Sigmoid colon (tissue), 7 donors: ENCODE measurements around the gene KCNAB1. TPM values are rescaled to one million over a fixed set of nuclear protein-coding genes. Genes with fewer than 3 reads are reported as not detected.

Experiments used
- DNase-seq: peaks from one replicate; pipeline ENCODE4 v3.0.0-alpha.2; 2019
- H3K27ac ChIP-seq, 4 donors: fragments of 200-600 bp; sonication (generic); one replicate each; pipeline ENCODE4 v1.5.1; 2016 to 2019; ENCODE audit warnings: mild to moderate bottlenecking in 1 of 4
- H3K27me3 ChIP-seq, 3 donors: fragments of 200-600 bp; sonication (generic); one replicate each; pipeline ENCODE4 v1.5.1; 2019; ENCODE audit warnings: mild to moderate bottlenecking in 1 of 3
- H3K36me3 ChIP-seq, 4 donors: fragments of 200-600 bp; sonication (generic); one replicate each; pipeline ENCODE4 v1.5.1; 2016 to 2019
- H3K4me1 ChIP-seq, 4 donors: fragments of 200-600 bp; sonication (generic); one replicate each; pipeline ENCODE4 v1.5.1; 2017 to 2019
- H3K4me3 ChIP-seq, 4 donors: fragments of 200-600 bp; sonication (generic); one replicate each; pipeline ENCODE4 v1.5.1; 2017 to 2019; ENCODE audit warnings: mild to moderate bottlenecking in 2 of 4, moderate library complexity in 1 of 4
- H3K9me3 ChIP-seq, 4 donors: fragments of 200-600 bp in 3 of 4; sonication (generic) in 3 of 4; one replicate each; pipeline versions ENCODE4 v1.5.1 to v1.6.1; 2013 to 2019
- CTCF ChIP-seq, 4 experiments: fragments of 450-650 bp in 3 of 4; fragments of 200-600 bp in 1 of 4; IDR thresholded peaks; one replicate each; pipeline ENCODE4 v1.5.1; 2016 to 2019; ENCODE audit warnings: antibody characterized with exemption in 4 of 4, mild to moderate bottlenecking in 3 of 4, moderate library complexity in 2 of 4
- EP300 ChIP-seq, 4 donors: sonication (generic); formaldehyde crosslinking; IDR thresholded peaks; one replicate each; pipeline ENCODE4 v1.6.1; 2017; ENCODE audit warnings: antibody characterized with exemption in 4 of 4
- POLR2A ChIP-seq, 2 donors: fragments of 450-650 bp; IDR thresholded peaks; one replicate each; pipeline ENCODE4 v1.6.1; 2016; ENCODE audit warnings: antibody characterized with exemption in 2 of 2, mild to moderate bottlenecking in 2 of 2, moderate library complexity in 2 of 2
- POLR2AphosphoS5 ChIP-seq, 4 donors: sonication (generic); formaldehyde crosslinking; IDR thresholded peaks; one replicate each; pipeline ENCODE4 v1.6.1; 2017; ENCODE audit warnings: antibody characterized with exemption in 4 of 4
- WGBS, 2 donors: extraction: QIAGEN DNeasy Blood & Tissue Kit; methylation state at CpG; one replicate each; pipeline ENCODE4 v1.1.7; 2013; 5-methylcytosine and 5-hydroxymethylcytosine counted together
- intact Hi-C: fragments of 100-400 bp; cut with DNase I; formaldehyde crosslinking; loops from one replicate; pipeline ENCODE4 v1.15.1; 2023
- polyA plus RNA-seq, 3 donors: library from polyadenylated mRNA; stranded (reverse); fragments of 200-250 nt; gene quantifications; one replicate each; pipeline ENCODE4 v1.2.3, GENCODE V29; 2013
- total RNA-seq, 4 donors: library from RNA; depleted of rRNA; stranded (reverse); fragments of >200 nt; gene quantifications; one replicate each; pipeline ENCODE4 v1.1.0, GENCODE V29; 2016
- donor health status: healthy with polysubstance abuse.
- donor health status: Bipolar disorder and iron deficiency.
- donor health status: healthy.

The KCNAB1 gene
- total and polyA plus RNA-seq, 7 donors: 1.2 to 5.0 (median 4.3) TPM; not detected in 2

GRCh38 chr3:156377718-156378117 lies 257.3 kb downstream of the KCNAB1 start:
- no peaks in the 10 kb centered on the region for H3K36me3 ChIP-seq
- WGBS, 2 donors: 83 to 89% methylated on average over 7 of the region's 7 CpGs
- no peaks in the 10 kb centered on the region for H3K27me3 ChIP-seq
- intact Hi-C loops: no loop called here
- no peak overlapping the region for H3K4me3 ChIP-seq
- no peak for TF ChIP-seq POLR2AphosphoS5 (IDR thresholded peaks at IDR 0.05)
- TF ChIP-seq CTCF (IDR thresholded peaks at IDR 0.05): no peak
- no peak for TF ChIP-seq POLR2A (IDR thresholded peaks at IDR 0.05)
- TF ChIP-seq EP300 (IDR thresholded peaks at IDR 0.05): no peak
- peaks cover 0 to 13% (median 6%) of the 10 kb centered on the region in 4 donors for H3K4me1 ChIP-seq
- DNase-seq: no peak
- no peaks in the 10 kb centered on the region for H3K9me3 ChIP-seq
- H3K27ac ChIP-seq: no peak overlapping the region

- no peaks in the 10 kb centered on the region for H3K27me3 ChIP-seq
These were observed 258.5 kb downstream of the KCNAB1 start for GRCh38 chr3:156378871-156379270.

GRCh38 chr3:156379327-156379726 lies 258.9 kb downstream of the KCNAB1 start:
- WGBS, 2 donors: 85 to 97% methylated on average over 1 of the region's 1 CpG
- Histone ChIP-seq H3K27me3 (no peaks in the 10 kb centered on the region), H3K36me3 (no peaks in the 10 kb centered on the region), H3K27ac (no peak overlapping the region), H3K4me3 (no peak overlapping the region), H3K4me1 (peaks cover 0 to 23% (median 14%) of the 10 kb centered on the region in 4 donors), H3K9me3 (no peaks in the 10 kb centered on the region)
- intact Hi-C loops: no loop called here
- TF ChIP-seq POLR2AphosphoS5 (IDR thresholded peaks at IDR 0.05): no peak
- TF ChIP-seq POLR2A (IDR thresholded peaks at IDR 0.05): no peak
- no peak for TF ChIP-seq CTCF (IDR thresholded peaks at IDR 0.05)
- TF ChIP-seq EP300 (IDR thresholded peaks at IDR 0.05): no peak
- DNase-seq: no peak

More at GRCh38 chr3:156378871-156379270, 258.5 kb downstream of the KCNAB1 start:
- Histone ChIP-seq H3K4me3 (no peak overlapping the region), H3K4me1 (peaks cover 0 to 18% (median 13%) of the 10 kb centered on the region in 4 donors), H3K9me3 (no peaks in the 10 kb centered on the region), H3K36me3 (no peaks in the 10 kb centered on the region), H3K27ac (no peak overlapping the region)
- no peak for DNase-seq
- WGBS, 2 donors: 91 to 95% methylated on average over 3 of the region's 3 CpGs
- intact Hi-C loops: no loop called here
- TF ChIP-seq CTCF (IDR thresholded peaks at IDR 0.05): no peak
- no peak for TF ChIP-seq EP300 (IDR thresholded peaks at IDR 0.05)
- no peak for TF ChIP-seq POLR2AphosphoS5 (IDR thresholded peaks at IDR 0.05)
- TF ChIP-seq POLR2A (IDR thresholded peaks at IDR 0.05): no peak

GRCh38 chr3:156381253-156381652 lies 260.9 kb downstream of the KCNAB1 start:
- TF ChIP-seq POLR2A (IDR thresholded peaks at IDR 0.05) (no peak), CTCF (IDR thresholded peaks at IDR 0.05) (no peak), POLR2AphosphoS5 (IDR thresholded peaks at IDR 0.05) (no peak), EP300 (IDR thresholded peaks at IDR 0.05) (no peak)
- H3K4me1 ChIP-seq: peaks cover 0 to 23% (median 14%) of the 10 kb centered on the region in 4 donors
- 0% methylated on average over 1 of the region's 1 CpG for WGBS, 2 donors
- intact Hi-C loops: no loop called here
- DNase-seq: no peak
- no peak overlapping the region for H3K27ac ChIP-seq
- H3K4me3 ChIP-seq: no peak overlapping the region
- no peaks in the 10 kb centered on the region for H3K9me3 ChIP-seq
- no peaks in the 10 kb centered on the region for H3K36me3 ChIP-seq
- no peaks in the 10 kb centered on the region for H3K27me3 ChIP-seq
